ENCODE measurements around the gene NAA40. TPM values are rescaled to one million over a fixed set of nuclear protein-coding genes. Genes with fewer than 3 reads are reported as not detected.
"Not testable (repeated sequence)": the region's sequence is repeated elsewhere in the genome, so short reads cannot be mapped to it uniquely, and the experiment has no call there.

NAA40 gene
- total and polyA plus RNA-seq, 4 donors: 9.2 to 20.5 (median 13.8) TPM

GRCh38 chr11:63952570-63952969 is 13.8 kb downstream of the NAA40 start:
- no peak for DNase-seq
- WGBS, 2 donors: 97 to 99% methylated on average over 4 of the region's 4 CpGs
- no peak for ATAC-seq (ENCODE audit: insufficient read depth, low FRiP score)
- Histone ChIP-seq H3K9me3 (ENCODE audit: control insufficient read depth in 4 of 4, insufficient read depth in 3 of 4, low read length in 3 of 4) (peaks cover 0 to 2% (median 0%) of the 10 kb centered on the region in 4 donors), H3K4me1 (ENCODE audit: control insufficient read depth in 5 of 5, insufficient read depth in 5 of 5, low read length in 5 of 5) (no peaks in the 10 kb centered on the region), H3K27me3 (ENCODE audit: control insufficient read depth in 3 of 3, insufficient read depth in 3 of 3, low read length in 2 of 3) (no peaks in the 10 kb centered on the region), H3K9ac (ENCODE audit: insufficient read depth in 1 of 2, low read length in 2 of 2) (no peak overlapping the region), H3K27ac (ENCODE audit: low read depth in 1 of 2, low read length in 1 of 2) (no peak overlapping the region), H3K4me3 (no peak overlapping the region), H3K36me3 (ENCODE audit: control insufficient read depth in 4 of 4, insufficient read depth in 4 of 4, low read length in 4 of 4) (peaks cover 8 to 28% (median 24%) of the 10 kb centered on the region in 4 donors)
- TF ChIP-seq, protein P1, sequence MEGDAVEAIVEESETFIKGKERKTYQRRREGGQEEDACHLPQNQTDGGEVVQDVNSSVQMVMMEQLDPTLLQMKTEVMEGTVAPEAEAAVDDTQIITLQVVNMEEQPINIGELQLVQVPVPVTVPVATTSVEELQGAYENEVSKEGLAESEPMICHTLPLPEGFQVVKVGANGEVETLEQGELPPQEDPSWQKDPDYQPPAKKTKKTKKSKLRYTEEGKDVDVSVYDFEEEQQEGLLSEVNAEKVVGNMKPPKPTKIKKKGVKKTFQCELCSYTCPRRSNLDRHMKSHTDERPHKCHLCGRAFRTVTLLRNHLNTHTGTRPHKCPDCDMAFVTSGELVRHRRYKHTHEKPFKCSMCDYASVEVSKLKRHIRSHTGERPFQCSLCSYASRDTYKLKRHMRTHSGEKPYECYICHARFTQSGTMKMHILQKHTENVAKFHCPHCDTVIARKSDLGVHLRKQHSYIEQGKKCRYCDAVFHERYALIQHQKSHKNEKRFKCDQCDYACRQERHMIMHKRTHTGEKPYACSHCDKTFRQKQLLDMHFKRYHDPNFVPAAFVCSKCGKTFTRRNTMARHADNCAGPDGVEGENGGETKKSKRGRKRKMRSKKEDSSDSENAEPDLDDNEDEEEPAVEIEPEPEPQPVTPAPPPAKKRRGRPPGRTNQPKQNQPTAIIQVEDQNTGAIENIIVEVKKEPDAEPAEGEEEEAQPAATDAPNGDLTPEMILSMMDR (IDR thresholded peaks at IDR 0.05; ENCODE audit: control extremely low read depth, extremely low read depth): no peak

GRCh38 chr11:63958008-63958407 is 19.2 kb downstream of the NAA40 start:
- TF ChIP-seq, protein P1 (IDR thresholded peaks at IDR 0.05; ENCODE audit: control extremely low read depth, extremely low read depth): no peak
- peaks cover 0 to 9% (median 0%) of the 10 kb centered on the region in 5 donors for H3K4me1 ChIP-seq (ENCODE audit: control insufficient read depth in 5 of 5, insufficient read depth in 5 of 5, low read length in 5 of 5)
- peaks cover 0 to 2% (median 0%) of the 10 kb centered on the region in 4 donors for H3K9me3 ChIP-seq (ENCODE audit: control insufficient read depth in 4 of 4, insufficient read depth in 3 of 4, low read length in 3 of 4)
- ATAC-seq (ENCODE audit: insufficient read depth, low FRiP score) (no peak), DNase-seq (no peak)
- H3K4me3 ChIP-seq: no peak overlapping the region
- no peaks in the 10 kb centered on the region for H3K27me3 ChIP-seq (ENCODE audit: control insufficient read depth in 3 of 3, insufficient read depth in 3 of 3, low read length in 2 of 3)
- H3K36me3 ChIP-seq (ENCODE audit: control insufficient read depth in 4 of 4, insufficient read depth in 4 of 4, low read length in 4 of 4): peaks cover 0 to 25% (median 18%) of the 10 kb centered on the region in 4 donors
- WGBS, 2 donors: 88 to 96% methylated on average over 5 of the region's 5 CpGs
- H3K9ac ChIP-seq (ENCODE audit: insufficient read depth in 1 of 2, low read length in 2 of 2): no peak overlapping the region
- no peak overlapping the region for H3K27ac ChIP-seq (ENCODE audit: low read depth in 1 of 2, low read length in 1 of 2)

- Histone ChIP-seq H3K9ac (ENCODE audit: insufficient read depth in 1 of 2, low read length in 2 of 2) (no peak overlapping the region), H3K9me3 (ENCODE audit: control insufficient read depth in 4 of 4, insufficient read depth in 3 of 4, low read length in 3 of 4) (no peaks in the 10 kb centered on the region), H3K27ac (ENCODE audit: low read depth in 1 of 2, low read length in 1 of 2) (no peak overlapping the region), H3K36me3 (ENCODE audit: control insufficient read depth in 4 of 4, insufficient read depth in 4 of 4, low read length in 4 of 4) (no peaks in the 10 kb centered on the region), H3K4me3 (no peak overlapping the region), H3K4me1 (ENCODE audit: control insufficient read depth in 5 of 5, insufficient read depth in 5 of 5, low read length in 5 of 5) (peaks cover 0 to 9% (median 0%) of the 10 kb centered on the region in 5 donors), H3K27me3 (ENCODE audit: control insufficient read depth in 3 of 3, insufficient read depth in 3 of 3, low read length in 2 of 3) (no peaks in the 10 kb centered on the region)
- TF ChIP-seq, protein P1 (IDR thresholded peaks at IDR 0.05; ENCODE audit: control extremely low read depth, extremely low read depth): no peak
- WGBS, 2 donors: 38 to 55% methylated on average over 19 of the region's 19 CpGs
- ATAC-seq (ENCODE audit: insufficient read depth, low FRiP score): no peak
- peak; percentile 70 to 78 (median 71) for DNase-seq
These were observed 23.0 kb downstream of the NAA40 start for GRCh38 chr11:63961608-63962412.

DNA sequence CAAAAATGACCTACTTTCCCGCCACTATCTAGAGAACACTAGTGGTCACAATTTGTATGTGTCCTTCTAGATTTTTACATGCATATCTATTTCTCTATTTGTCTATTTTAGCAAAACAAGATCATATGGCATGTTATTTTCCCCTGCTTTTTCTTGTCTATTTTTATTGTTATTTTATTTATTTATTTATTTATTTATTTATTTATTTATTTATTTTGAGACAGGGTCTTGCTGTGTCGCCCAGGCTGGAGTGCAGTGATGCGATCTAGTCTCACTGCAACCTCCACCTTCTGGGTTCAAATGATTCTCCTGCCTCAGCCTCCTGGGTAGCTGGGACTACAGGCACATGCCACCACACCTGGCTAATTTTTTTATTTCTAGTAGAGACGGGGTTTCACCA is 25.1 kb downstream of the NAA40 start:
- not testable (repeated sequence) for H3K9me3 ChIP-seq (ENCODE audit: control insufficient read depth in 4 of 4, insufficient read depth in 3 of 4, low read length in 3 of 4); H3K4me3 ChIP-seq; DNase-seq; H3K4me1 ChIP-seq (ENCODE audit: control insufficient read depth in 5 of 5, insufficient read depth in 5 of 5, low read length in 5 of 5); ATAC-seq (ENCODE audit: insufficient read depth, low FRiP score); H3K27ac ChIP-seq (ENCODE audit: low read depth in 1 of 2, low read length in 1 of 2); H3K27me3 ChIP-seq (ENCODE audit: control insufficient read depth in 3 of 3, insufficient read depth in 3 of 3, low read length in 2 of 3); H3K36me3 ChIP-seq (ENCODE audit: control insufficient read depth in 4 of 4, insufficient read depth in 4 of 4, low read length in 4 of 4); H3K9ac ChIP-seq (ENCODE audit: insufficient read depth in 1 of 2, low read length in 2 of 2)
- WGBS, 2 donors: 92 to 93% methylated on average over 4 of the region's 4 CpGs

Measured in lung (tissue), 12 donors.